Left lung (tissue), 10 donors: ENCODE data around the gene TPCN2. TPM values are rescaled to one million over a fixed set of nuclear protein-coding genes. Genes with fewer than 3 reads are reported as not detected.

ENCODE experiments used
- ATAC-seq: fragments of 200-7000 bp; cut with Tn5 transposase; one replicate; pipeline ENCODE4 v1.9.1; 2020; ENCODE audit warnings: moderate library complexity
- DNase-seq, 4 donors: peaks; one replicate each; pipeline ENCODE4 v3.0.0-alpha.2; 2013 to 2020
- H3K27ac ChIP-seq, 2 donors: fragments of 200-600 bp; sonication (generic) in 1 of 2; one replicate each; pipeline versions ENCODE4 v1.5.0 to v1.8.0; 2020 to 2021
- H3K27me3 ChIP-seq, 2 donors: fragments of 200-600 bp; sonication (generic) in 1 of 2; one replicate each; pipeline versions ENCODE4 v1.5.0 to v1.8.0; 2020 to 2021
- H3K36me3 ChIP-seq, 2 donors: fragments of 200-600 bp; sonication (generic) in 1 of 2; one replicate each; pipeline versions ENCODE4 v1.5.0 to v1.8.0; 2020 to 2021
- H3K4me1 ChIP-seq, 2 donors: fragments of 200-600 bp; one replicate each; pipeline ENCODE4 v1.8.0; 2021
- H3K4me3 ChIP-seq, 2 donors: fragments of 200-600 bp; sonication (generic) in 1 of 2; one replicate each; pipeline versions ENCODE4 v1.5.0 to v1.8.0; 2020 to 2021; ENCODE audit warnings: mild to moderate bottlenecking in 1 of 2
- H3K9me3 ChIP-seq, 2 donors: fragments of 200-600 bp; sonication (generic) in 1 of 2; one replicate each; pipeline versions ENCODE4 v1.5.0 to v1.8.0; 2020 to 2021
- intact Hi-C, 2 donors: fragments of 100-400 bp; cut with DNase I; formaldehyde crosslinking; loops; one replicate each; pipeline versions ENCODE4 v1.11.2 to v1.14.2; 2022
- polyA plus RNA-seq, 6 donors: library from polyadenylated mRNA; unstranded; fragments of 120-200 nt; gene quantifications; one replicate each; pipeline ENCODE4 v1.2.1, GENCODE V29; 2013; ENCODE audit not compliant: insufficient read length in 6 of 6
- total RNA-seq, 2 donors: library from RNA; stranded (reverse); fragmentation: NEBNext Ultra II Directional; extraction: Animal tissue kit (Norgen Biotek cat#: 25700); gene quantifications; one replicate each; pipeline ENCODE4 v1.2.1, GENCODE V29; 2021
- TF ChIP-seq, protein P1 (sequence below), 2 donors: fragments of 200-600 bp; sonication (generic) in 1 of 2; IDR thresholded peaks; one replicate each; pipeline versions ENCODE4 v1.5.0 to v1.8.0; 2021; ENCODE audit warnings: antibody characterized with exemption in 2 of 2
- donor health status: DM: no; HTN: yes; CAD: no.
- donor health status: DM: no; HTN: no; CAD: no.

The TPCN2 gene
- total and polyA plus RNA-seq, 8 donors = 12.1 to 22.0 (median 14.9) TPM

DNA sequence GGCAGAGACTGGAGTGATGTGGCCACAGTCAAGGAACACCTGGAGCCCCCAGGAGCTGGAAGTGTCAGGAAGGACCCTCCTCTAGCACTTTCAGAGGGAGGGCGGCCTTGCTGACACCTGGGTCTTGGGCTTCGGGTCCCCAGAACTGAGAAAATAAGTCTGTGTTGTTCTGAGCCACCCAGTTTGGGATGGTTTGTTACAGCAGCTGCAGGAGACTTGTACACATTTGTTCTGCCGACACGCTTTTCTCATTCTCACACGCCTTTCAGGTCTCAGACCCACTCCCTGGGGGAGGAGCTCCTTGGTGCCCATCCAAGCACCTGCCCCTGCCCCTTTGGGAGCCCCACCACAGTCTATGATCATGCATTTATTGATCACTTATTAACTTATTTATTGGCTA, 59.8 kb downstream of the TPCN2 start:
- H3K4me3 ChIP-seq = no peak overlapping the region
- TF ChIP-seq, protein P1, sequence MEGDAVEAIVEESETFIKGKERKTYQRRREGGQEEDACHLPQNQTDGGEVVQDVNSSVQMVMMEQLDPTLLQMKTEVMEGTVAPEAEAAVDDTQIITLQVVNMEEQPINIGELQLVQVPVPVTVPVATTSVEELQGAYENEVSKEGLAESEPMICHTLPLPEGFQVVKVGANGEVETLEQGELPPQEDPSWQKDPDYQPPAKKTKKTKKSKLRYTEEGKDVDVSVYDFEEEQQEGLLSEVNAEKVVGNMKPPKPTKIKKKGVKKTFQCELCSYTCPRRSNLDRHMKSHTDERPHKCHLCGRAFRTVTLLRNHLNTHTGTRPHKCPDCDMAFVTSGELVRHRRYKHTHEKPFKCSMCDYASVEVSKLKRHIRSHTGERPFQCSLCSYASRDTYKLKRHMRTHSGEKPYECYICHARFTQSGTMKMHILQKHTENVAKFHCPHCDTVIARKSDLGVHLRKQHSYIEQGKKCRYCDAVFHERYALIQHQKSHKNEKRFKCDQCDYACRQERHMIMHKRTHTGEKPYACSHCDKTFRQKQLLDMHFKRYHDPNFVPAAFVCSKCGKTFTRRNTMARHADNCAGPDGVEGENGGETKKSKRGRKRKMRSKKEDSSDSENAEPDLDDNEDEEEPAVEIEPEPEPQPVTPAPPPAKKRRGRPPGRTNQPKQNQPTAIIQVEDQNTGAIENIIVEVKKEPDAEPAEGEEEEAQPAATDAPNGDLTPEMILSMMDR (IDR thresholded peaks at IDR 0.05) = no peak
- H3K4me1 ChIP-seq = peaks cover 3 to 15% of the 10 kb centered on the region in 2 donors
- no peak overlapping the region for H3K27ac ChIP-seq
- no peaks in the 10 kb centered on the region for H3K36me3 ChIP-seq
- ATAC-seq (no peak), DNase-seq (no peak)
- no peaks in the 10 kb centered on the region for H3K9me3 ChIP-seq
- intact Hi-C loops = loop anchor here in 1 of 2 donors (10.0 kb wide), 1 partner anchor 536 kb away; the partner anchor contains the start of gene CCND1
- no peaks in the 10 kb centered on the region for H3K27me3 ChIP-seq

DNA sequence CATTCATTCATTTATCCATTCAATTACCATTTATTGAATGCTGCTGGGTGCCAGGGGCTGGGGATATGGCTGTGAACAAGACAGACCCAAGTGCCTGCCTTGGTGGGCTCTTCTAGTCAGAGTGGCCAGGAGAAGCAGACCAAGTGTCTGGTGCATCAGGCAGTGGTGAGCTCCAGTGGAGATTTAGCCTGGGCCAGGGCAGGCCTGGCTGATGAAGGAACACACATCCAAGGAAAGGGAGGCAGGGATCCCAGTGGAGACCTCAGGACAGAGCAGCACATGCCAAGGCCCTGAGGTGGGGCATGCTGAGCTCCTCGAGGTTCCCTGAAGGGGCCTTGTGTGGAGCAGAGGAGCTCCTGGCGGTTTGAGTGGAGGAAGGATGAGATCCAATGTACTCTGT, 60.4 kb downstream of the TPCN2 start:
- Histone ChIP-seq H3K4me1 (peaks cover 3 to 15% of the 10 kb centered on the region in 2 donors), H3K27me3 (no peaks in the 10 kb centered on the region), H3K4me3 (no peak overlapping the region), H3K27ac (no peak overlapping the region), H3K9me3 (no peaks in the 10 kb centered on the region), H3K36me3 (no peaks in the 10 kb centered on the region)
- intact Hi-C loops = loop anchor here in 1 of 2 donors (10.0 kb wide), 1 partner anchor 536 kb away; the partner anchor contains the start of gene CCND1
- DNase-seq = peak in 1 of 4 donors; percentile 32
- no peak for ATAC-seq
- TF ChIP-seq, protein P1 (IDR thresholded peaks at IDR 0.05) = no peak

DNA sequence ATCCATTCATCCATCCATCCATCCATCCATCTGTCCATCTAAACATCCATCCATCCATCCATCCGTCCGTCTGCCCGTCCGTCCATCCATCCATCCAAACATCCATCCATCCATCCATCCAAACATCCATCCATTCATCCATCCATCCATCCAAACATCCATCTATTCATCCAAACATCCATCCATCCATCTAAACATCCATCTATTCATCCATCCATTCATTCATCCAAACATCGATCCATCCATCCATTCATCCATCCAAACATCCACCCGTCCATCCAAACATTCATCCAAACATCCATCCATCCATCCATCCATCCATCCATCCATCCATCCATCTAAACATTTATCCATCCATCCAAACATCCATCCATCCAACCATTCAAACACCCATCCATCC, 61.7 kb downstream of the TPCN2 start:
- H3K9me3 ChIP-seq = no peaks in the 10 kb centered on the region
- no peak overlapping the region for H3K27ac ChIP-seq
- no peaks in the 10 kb centered on the region for H3K36me3 ChIP-seq
- TF ChIP-seq, protein P1 (IDR thresholded peaks at IDR 0.05) = no peak
- peaks cover 3 to 12% of the 10 kb centered on the region in 2 donors for H3K4me1 ChIP-seq
- ATAC-seq (no peak), DNase-seq (no peak)
- intact Hi-C loops = no loop called here
- no peaks in the 10 kb centered on the region for H3K27me3 ChIP-seq
- no peak overlapping the region for H3K4me3 ChIP-seq

DNA sequence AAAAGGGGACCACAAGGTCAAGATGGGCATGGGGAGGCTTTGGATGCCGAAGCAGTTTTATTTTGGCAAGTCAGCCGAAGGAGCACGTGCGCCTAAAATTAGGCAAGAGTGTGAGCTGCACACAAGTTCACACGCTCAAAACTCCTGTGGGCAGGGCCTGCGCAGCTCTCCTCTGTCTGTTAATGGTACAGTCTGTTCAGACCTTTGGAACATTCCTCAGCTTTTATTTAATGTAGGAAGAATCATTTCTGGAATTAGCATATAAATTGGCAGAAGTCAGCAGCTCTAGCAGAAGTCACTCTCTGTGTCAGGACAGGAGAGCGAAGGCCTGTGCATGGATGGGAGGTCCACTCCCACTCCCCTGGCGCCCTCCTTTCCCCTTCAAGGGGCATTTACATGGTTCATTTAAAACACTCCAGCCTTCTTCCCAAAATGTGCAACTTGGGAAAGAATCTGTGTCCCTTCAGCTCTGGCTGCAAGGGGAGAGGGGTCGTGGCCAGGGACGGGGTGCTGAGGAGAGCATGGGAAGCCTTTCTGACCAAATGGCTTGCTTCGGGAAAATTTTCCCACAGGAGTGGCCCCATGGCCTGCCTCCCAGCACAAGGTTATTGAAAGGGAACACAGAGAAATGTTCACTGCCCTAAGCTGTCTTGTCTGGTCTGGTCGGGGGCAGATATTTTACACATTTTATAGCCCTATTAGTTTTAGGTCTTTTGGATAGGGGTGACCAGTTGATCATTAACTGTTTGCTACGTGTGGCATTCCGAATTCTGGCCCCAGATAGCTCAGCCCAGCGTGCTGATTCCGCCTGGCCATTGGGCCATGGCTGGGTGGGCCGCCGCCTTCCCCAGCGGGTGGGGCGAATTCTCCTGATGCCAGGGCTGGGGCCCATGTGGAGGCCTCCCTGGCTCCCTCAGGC, 63.2 kb downstream of the TPCN2 start:
- H3K4me3 ChIP-seq = no peak overlapping the region
- DNase-seq = peak in 1 of 4 donors; percentile 60
- H3K9me3 ChIP-seq = no peaks in the 10 kb centered on the region
- no peak overlapping the region for H3K27ac ChIP-seq
- TF ChIP-seq, protein P1 (IDR thresholded peaks at IDR 0.05) = no peak
- intact Hi-C loops = no loop called here
- ATAC-seq = no peak
- H3K36me3 ChIP-seq = no peaks in the 10 kb centered on the region
- no peaks in the 10 kb centered on the region for H3K27me3 ChIP-seq
- no peaks in the 10 kb centered on the region for H3K4me1 ChIP-seq

DNA sequence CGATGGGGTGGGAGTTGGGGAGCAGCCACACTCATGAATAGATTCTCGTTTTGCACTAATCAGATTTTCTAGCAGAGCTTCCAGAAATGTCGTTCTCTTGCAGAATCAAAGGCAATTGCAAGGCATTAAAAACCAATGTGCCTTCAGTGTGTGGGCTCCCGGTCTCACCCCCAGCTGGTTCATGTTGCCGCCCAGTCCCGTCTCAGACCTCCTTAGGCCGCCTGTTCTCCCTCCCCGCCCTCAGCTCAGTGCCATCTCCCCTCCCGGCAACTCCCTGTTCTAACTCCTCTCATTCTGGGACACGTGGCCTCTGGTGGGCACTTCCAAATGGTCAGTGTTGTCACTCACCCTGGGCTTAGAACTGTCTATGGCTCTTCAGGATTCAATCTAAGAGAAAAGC, 64.5 kb downstream of the TPCN2 start:
- Histone ChIP-seq H3K36me3 (no peaks in the 10 kb centered on the region), H3K4me1 (no peaks in the 10 kb centered on the region), H3K4me3 (no peak overlapping the region), H3K27me3 (no peaks in the 10 kb centered on the region), H3K27ac (no peak overlapping the region), H3K9me3 (no peaks in the 10 kb centered on the region)
- no peak for DNase-seq
- no peak for ATAC-seq
- intact Hi-C loops = no loop called here
- TF ChIP-seq, protein P1 (IDR thresholded peaks at IDR 0.05) = no peak
